ENCODE data around the gene BUD31. TPM values are rescaled to one million over a fixed set of nuclear protein-coding genes. Genes with fewer than 3 reads are reported as not detected.
"Not testable (repeated sequence)": the region's sequence is repeated elsewhere in the genome, so short reads cannot be mapped to it uniquely, and the experiment has no call there.

Gene BUD31
- total and polyA plus RNA-seq, 2 of the 4 experiments (the other 2 are of a cell fraction): 72.6 to 97.2 TPM

GRCh38 chr7:99379693-99380031 lies 29.1 kb upstream of the BUD31 start:
- H3K27me3 ChIP-seq (ENCODE audit: control insufficient read depth, insufficient read depth, low read length); H3K9ac ChIP-seq (ENCODE audit: low read depth, low read length); H2BK15ac ChIP-seq (ENCODE audit: low read depth, low read length); in situ Hi-C loops (cut with MboI; ENCODE audit: low sequenced_read_pairs); CTCF ChIA-PET; H3K9me3 ChIP-seq (ENCODE audit: control insufficient read depth, insufficient read depth, low read length); H3K36me3 ChIP-seq (ENCODE audit: control insufficient read depth, insufficient read depth, low read length); H3K18ac ChIP-seq (ENCODE audit: low read depth, low read length); DNase-seq; BruUV-seq (replicated peaks); dilution Hi-C loops (cut with HindIII; ENCODE audit: low sequenced_read_pairs, unreplicated experiment); H3K4me3 ChIP-seq (ENCODE audit: insufficient read depth, low read depth, low read length); H2BK20ac ChIP-seq (ENCODE audit: low read depth, low read length); H4K91ac ChIP-seq (ENCODE audit: insufficient read depth, low read depth, low read length); H3K56ac ChIP-seq (ENCODE audit: extremely low read depth, insufficient read depth, low read length); intact Hi-C loops (cut with micrococcal nuclease): not testable (repeated sequence)
- H3K79me1 ChIP-seq (ENCODE audit: low read depth in 1 of 2, low read length in 2 of 2): peaks cover 25 to 72% of the 10 kb centered on the region in 2 experiments
- H4K20me1 ChIP-seq (ENCODE audit: insufficient read depth, low read length): peaks cover 58% of the 10 kb centered on the region
- H2BK5ac ChIP-seq (ENCODE audit: low read depth, low read length, poor library complexity, severe bottlenecking): peak overlapping the region; percentile 85
- 0 out of 2 replicates have a peak overlapping the region, but pooled peaks have one; percentile 66 for H3K23ac ChIP-seq (ENCODE audit: low read depth, low read length)
- WGBS, 2 experiments (ENCODE audit: extremely low coverage in 2 of 2, insufficient read length in 1 of 2): no CpG with 5 or more reads among the region's 7 CpGs
- H2BK120ac ChIP-seq (ENCODE audit: low read depth, low read length): 0 out of 2 replicates have a peak overlapping the region, but pooled peaks have one; percentile 26
- H3K4me2 ChIP-seq (ENCODE audit: low read depth, low read length): peak overlapping the region; percentile 42
- peak overlapping the region; percentile 43 for H3K27ac ChIP-seq (ENCODE audit: insufficient read depth, low read length)
- POLR2A ChIA-PET (ENCODE audit: unreplicated experiment): interaction anchor here (1.2 kb wide), 1 partner anchor 53 kb away, joined by 4 read pairs; no protein-coding TSS in a partner anchor
- H3K9me1 ChIP-seq (ENCODE audit: insufficient read depth, low read length): peaks cover 13% of the 10 kb centered on the region
- peak; percentile 1; the same call in 1 of the 2 replicates for ATAC-seq (ENCODE audit: low read depth)
- H2AFZ ChIP-seq (replicated peaks; ENCODE audit: low read length, poor library complexity): peak overlapping the region; percentile 40
- H4K8ac ChIP-seq (ENCODE audit: low read depth in 2 of 2, low read length in 2 of 2): peak overlapping the region in 1 of 2 experiments; percentile 76; a peak in 2 of 4 replicates
- H3K4ac ChIP-seq (ENCODE audit: low read depth, low read length): peak overlapping the region; percentile 64
- peak overlapping the region; percentile 64 for H2AK5ac ChIP-seq (ENCODE audit: low read depth, low read length)
- H3K14ac ChIP-seq (replicated peaks; ENCODE audit: low read depth, low read length): peak overlapping the region; percentile 11; the same call in 1 of the 2 replicates
- H4K5ac ChIP-seq (ENCODE audit: low read depth, low read length): peak overlapping the region; percentile 55
- peak overlapping the region; percentile 87 for H2AK9ac ChIP-seq (replicated peaks; ENCODE audit: low read depth, low read length, poor library complexity)
- H3K4me1 ChIP-seq (ENCODE audit: control insufficient read depth, insufficient read depth, low read length): peaks cover 14% of the 10 kb centered on the region

All from IMR-90 (cell line).